Activated B cell treated with CpG ODN at 0.5 μM for 24 hours (primary cell): ENCODE results near the gene BZW2. TPM values are rescaled to one million over a fixed set of nuclear protein-coding genes. Genes with fewer than 3 reads are reported as not detected.

ENCODE experiments used
- ATAC-seq: fragments of 200-7000 bp; cut with Tn5 transposase; one replicate; pipeline ENCODE4 v1.10.0; 2021; ENCODE audit warnings: low read depth, mild to moderate bottlenecking, moderate library complexity
- CTCF ChIA-PET: fragments of 350-600 bp; sonication (Branson Sonifier 250); formaldehyde crosslinking; loops from one replicate; lab custom pipeline; 2021; ENCODE audit warnings: antibody characterized with exemption; lab: Charles Lee
- POLR2A ChIA-PET: fragments of 350-600 bp; sonication (Branson Sonifier 250); formaldehyde crosslinking; loops from one replicate; lab custom pipeline; 2021; ENCODE audit warnings: antibody characterized with exemption; lab: Charles Lee
- DNase-seq: peaks from one replicate; pipeline ENCODE4 v3.0.0; 2022
- H3K27ac Mint-ChIP-seq: one replicate; pipeline ENCODE4 v1.8.0; 2020; ENCODE audit warnings: mixed read lengths
- H3K27me3 Mint-ChIP-seq: one replicate; pipeline ENCODE4 v1.8.0; 2021; ENCODE audit warnings: mixed read lengths
- H3K36me3 Mint-ChIP-seq: one replicate; pipeline ENCODE4 v1.8.0; 2021; ENCODE audit warnings: low read depth, mixed read lengths
- H3K4me1 Mint-ChIP-seq: one replicate; pipeline ENCODE4 v1.8.0; 2021; ENCODE audit warnings: mixed read lengths
- H3K4me3 Mint-ChIP-seq: one replicate; pipeline ENCODE4 v1.8.0; 2020; ENCODE audit warnings: mild to moderate bottlenecking, mixed read lengths
- H3K9me3 Mint-ChIP-seq: one replicate; pipeline ENCODE4 v1.8.0; 2020; ENCODE audit warnings: mixed read lengths
- CTCF ChIP-seq: fragments of 200-600 bp; IDR thresholded peaks from one replicate; pipeline ENCODE4 v1.8.0; 2022; ENCODE audit warnings: antibody characterized with exemption, mild to moderate bottlenecking
- intact Hi-C: fragments of 100-400 bp; cut with micrococcal nuclease; formaldehyde crosslinking; loops from one replicate; pipeline ENCODE4 v1.15.1; 2024
- total RNA-seq: library from RNA; stranded (reverse); gene quantifications from 2 replicates; pipeline ENCODE4 v1.2.3, GENCODE V29; 2022

The BZW2 gene
- total RNA-seq, 1 donor from 2014 or later, result 47.2 TPM

- Mint-ChIP-seq H3K27me3 (no peaks in the 10 kb centered on the region), H3K4me3 (no peak overlapping the region), H3K4me1 (no peaks in the 10 kb centered on the region), H3K9me3 (no peaks in the 10 kb centered on the region), H3K36me3 (no peaks in the 10 kb centered on the region), H3K27ac (no peak overlapping the region)
- DNase-seq (no peak), ATAC-seq (no peak)
- TF ChIP-seq CTCF, result no peak
- intact Hi-C loops, result no loop called here
- ChIA-PET POLR2A (no interaction called here), CTCF (no interaction called here)
Measured at GRCh38 chr7:16727736-16728135, 81.8 kb downstream of the BZW2 start.

- no peak overlapping the region for H3K27ac Mint-ChIP-seq
- H3K9me3 Mint-ChIP-seq, result no peaks in the 10 kb centered on the region
- no peak overlapping the region for H3K4me3 Mint-ChIP-seq
- no peaks in the 10 kb centered on the region for H3K36me3 Mint-ChIP-seq
- no peaks in the 10 kb centered on the region for H3K4me1 Mint-ChIP-seq
- ATAC-seq, result no peak
- intact Hi-C loops, result no loop called here
- ChIA-PET CTCF (interaction anchor here (1.0 kb wide), 1 partner anchor 189 kb away, joined by 3 read pairs; no protein-coding TSS in a partner anchor), POLR2A (no interaction called here)
- H3K27me3 Mint-ChIP-seq, result no peaks in the 10 kb centered on the region
- no peak for DNase-seq
- TF ChIP-seq CTCF, result no peak
Measured at GRCh38 chr7:16728811-16729210, 82.8 kb downstream of the BZW2 start.

- intact Hi-C loops, result no loop called here
- POLR2A ChIA-PET, result no interaction called here
Measured at GRCh38 chr7:16729541-16729940, 83.6 kb downstream of the BZW2 start.

GRCh38 chr7:16730937-16731336 lies 85.0 kb downstream of the BZW2 start:
- ChIA-PET POLR2A (no interaction called here), CTCF (no interaction called here)
- Mint-ChIP-seq H3K27me3 (no peaks in the 10 kb centered on the region), H3K36me3 (no peaks in the 10 kb centered on the region), H3K27ac (no peak overlapping the region), H3K9me3 (no peaks in the 10 kb centered on the region), H3K4me3 (no peak overlapping the region), H3K4me1 (peaks cover 3% of the 10 kb centered on the region)
- intact Hi-C loops, result no loop called here
- DNase-seq, result no peak
- ATAC-seq, result no peak
- TF ChIP-seq CTCF, result no peak

More at GRCh38 chr7:16729541-16729940, 83.6 kb downstream of the BZW2 start:
- H3K4me3 Mint-ChIP-seq, result no peak overlapping the region
- no peaks in the 10 kb centered on the region for H3K4me1 Mint-ChIP-seq
- ATAC-seq (no peak), DNase-seq (no peak)
- no peak for TF ChIP-seq CTCF
- H3K27me3 Mint-ChIP-seq, result no peaks in the 10 kb centered on the region
- CTCF ChIA-PET, result interaction anchor here (0.6 to 1.0 kb wide), 2 partner anchors 72 to 189 kb away, joined by 3 read pairs; no protein-coding TSS in a partner anchor
- H3K36me3 Mint-ChIP-seq, result no peaks in the 10 kb centered on the region
- H3K27ac Mint-ChIP-seq, result no peak overlapping the region
- no peaks in the 10 kb centered on the region for H3K9me3 Mint-ChIP-seq

GRCh38 chr7:16732828-16733227 lies 86.8 kb downstream of the BZW2 start:
- Mint-ChIP-seq H3K9me3 (no peaks in the 10 kb centered on the region), H3K4me3 (no peak overlapping the region), H3K27ac (no peak overlapping the region), H3K36me3 (no peaks in the 10 kb centered on the region), H3K27me3 (no peaks in the 10 kb centered on the region), H3K4me1 (peaks cover 3% of the 10 kb centered on the region)
- ChIA-PET CTCF (no interaction called here), POLR2A (no interaction called here)
- ATAC-seq (no peak), DNase-seq (no peak)
- no peak for TF ChIP-seq CTCF
- intact Hi-C loops, result no loop called here
